HL-60 (cell line): ENCODE measurements around the gene HCN2.

Source experiments
- DNase-seq, 2 experiments: peaks; one replicate each; pipeline ENCODE4 v3.0.0-alpha.2; 2010 to 2020; ENCODE audit warnings: low read depth in 1 of 2, low spot score in 1 of 2
- H3K27ac ChIP-seq: fragments of 250-450 bp; sonication (Bioruptor Pico); replicated peaks from 2 replicates; pipeline ENCODE4 v1.5.1; 2020; ENCODE audit warnings: mild to moderate bottlenecking, moderate library complexity
- H3K27me3 ChIP-seq: fragments of 250-450 bp; sonication (Bioruptor Pico); 2 replicates; pipeline ENCODE4 v1.5.1; 2021; ENCODE audit warnings: mild to moderate bottlenecking, moderate library complexity; ENCODE audit not compliant: insufficient read depth, poor library complexity, severe bottlenecking
- H3K4me3 ChIP-seq: replicated peaks from 2 replicates; pipeline ENCODE4 v1.5.1; 2011; ENCODE audit warnings: mild to moderate bottlenecking, control low read depth, low read length; ENCODE audit not compliant: insufficient read depth
- GABPA ChIP-seq: IDR thresholded peaks from 2 replicates; pipeline ENCODE4 v1.6.1; 2012; ENCODE audit warnings: low read depth
- POLR2AphosphoS5 ChIP-seq: IDR thresholded peaks from 2 replicates; pipeline ENCODE4 v1.6.1; 2012; ENCODE audit warnings: low read depth
- SPI1 ChIP-seq: IDR thresholded peaks from 2 replicates; pipeline ENCODE4 v1.6.1; 2012; ENCODE audit warnings: low read depth, mild to moderate bottlenecking, borderline replicate concordance
- TF ChIP-seq, protein P1 (sequence below): IDR thresholded peaks from 2 replicates; pipeline ENCODE4 v1.6.1; 2012; ENCODE audit warnings: low read depth; ENCODE audit not compliant: insufficient replicate concordance
- TF ChIP-seq, protein P2 (sequence below): IDR thresholded peaks from one replicate; pipeline ENCODE4 v1.5.1; 2011; ENCODE audit warnings: low read length, control low read depth, inconsistent platforms; ENCODE audit not compliant: insufficient read depth

Gene HCN2

DNA sequence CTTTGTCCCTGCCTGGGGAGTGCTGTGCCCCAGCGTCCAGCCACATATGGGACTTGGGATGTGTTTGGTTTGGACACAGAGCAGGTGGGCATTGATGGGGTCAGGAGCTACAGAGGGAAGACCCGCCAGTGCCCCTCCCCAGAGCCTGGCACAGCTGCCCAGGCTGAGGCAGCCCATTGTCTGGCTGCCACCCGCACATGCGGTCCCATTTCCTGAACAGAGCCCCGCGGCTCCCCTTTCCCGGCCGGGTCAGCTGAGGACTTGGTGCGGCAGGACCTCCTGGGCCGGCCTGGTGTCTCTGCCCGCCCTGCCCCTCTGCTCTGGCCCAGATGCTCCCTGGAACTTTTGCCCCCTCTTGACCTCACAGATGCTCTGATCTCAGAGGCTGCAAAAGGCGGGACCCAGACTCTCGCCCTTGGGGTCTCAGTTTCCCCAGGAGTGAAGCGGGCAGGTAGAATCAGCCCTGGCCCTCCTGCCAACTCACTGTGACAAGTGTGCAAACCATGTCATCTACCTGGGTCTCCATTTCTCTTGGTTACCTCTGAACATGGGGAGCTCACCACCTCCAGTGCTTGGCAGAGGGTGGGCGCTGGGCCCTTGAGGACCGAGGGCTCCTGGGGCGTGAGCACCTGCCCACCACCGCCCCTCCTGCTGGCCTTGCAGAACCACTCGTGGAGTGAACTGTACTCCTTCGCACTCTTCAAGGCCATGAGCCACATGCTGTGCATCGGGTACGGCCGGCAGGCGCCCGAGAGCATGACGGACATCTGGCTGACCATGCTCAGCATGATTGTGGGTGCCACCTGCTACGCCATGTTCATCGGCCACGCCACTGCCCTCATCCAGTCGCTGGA lies 17.8 kb downstream of the HCN2 start:
- H3K4me3 ChIP-seq: no peak overlapping the region
- H3K27me3 ChIP-seq: no peaks in the 10 kb centered on the region
- no peak for DNase-seq
- H3K27ac ChIP-seq: no peak overlapping the region
- TF ChIP-seq SPI1 (no peak), GABPA (no peak), POLR2AphosphoS5 (no peak)
- TF ChIP-seq, protein P1, sequence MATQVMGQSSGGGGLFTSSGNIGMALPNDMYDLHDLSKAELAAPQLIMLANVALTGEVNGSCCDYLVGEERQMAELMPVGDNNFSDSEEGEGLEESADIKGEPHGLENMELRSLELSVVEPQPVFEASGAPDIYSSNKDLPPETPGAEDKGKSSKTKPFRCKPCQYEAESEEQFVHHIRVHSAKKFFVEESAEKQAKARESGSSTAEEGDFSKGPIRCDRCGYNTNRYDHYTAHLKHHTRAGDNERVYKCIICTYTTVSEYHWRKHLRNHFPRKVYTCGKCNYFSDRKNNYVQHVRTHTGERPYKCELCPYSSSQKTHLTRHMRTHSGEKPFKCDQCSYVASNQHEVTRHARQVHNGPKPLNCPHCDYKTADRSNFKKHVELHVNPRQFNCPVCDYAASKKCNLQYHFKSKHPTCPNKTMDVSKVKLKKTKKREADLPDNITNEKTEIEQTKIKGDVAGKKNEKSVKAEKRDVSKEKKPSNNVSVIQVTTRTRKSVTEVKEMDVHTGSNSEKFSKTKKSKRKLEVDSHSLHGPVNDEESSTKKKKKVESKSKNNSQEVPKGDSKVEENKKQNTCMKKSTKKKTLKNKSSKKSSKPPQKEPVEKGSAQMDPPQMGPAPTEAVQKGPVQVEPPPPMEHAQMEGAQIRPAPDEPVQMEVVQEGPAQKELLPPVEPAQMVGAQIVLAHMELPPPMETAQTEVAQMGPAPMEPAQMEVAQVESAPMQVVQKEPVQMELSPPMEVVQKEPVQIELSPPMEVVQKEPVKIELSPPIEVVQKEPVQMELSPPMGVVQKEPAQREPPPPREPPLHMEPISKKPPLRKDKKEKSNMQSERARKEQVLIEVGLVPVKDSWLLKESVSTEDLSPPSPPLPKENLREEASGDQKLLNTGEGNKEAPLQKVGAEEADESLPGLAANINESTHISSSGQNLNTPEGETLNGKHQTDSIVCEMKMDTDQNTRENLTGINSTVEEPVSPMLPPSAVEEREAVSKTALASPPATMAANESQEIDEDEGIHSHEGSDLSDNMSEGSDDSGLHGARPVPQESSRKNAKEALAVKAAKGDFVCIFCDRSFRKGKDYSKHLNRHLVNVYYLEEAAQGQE: no peak
- TF ChIP-seq, protein P2, sequence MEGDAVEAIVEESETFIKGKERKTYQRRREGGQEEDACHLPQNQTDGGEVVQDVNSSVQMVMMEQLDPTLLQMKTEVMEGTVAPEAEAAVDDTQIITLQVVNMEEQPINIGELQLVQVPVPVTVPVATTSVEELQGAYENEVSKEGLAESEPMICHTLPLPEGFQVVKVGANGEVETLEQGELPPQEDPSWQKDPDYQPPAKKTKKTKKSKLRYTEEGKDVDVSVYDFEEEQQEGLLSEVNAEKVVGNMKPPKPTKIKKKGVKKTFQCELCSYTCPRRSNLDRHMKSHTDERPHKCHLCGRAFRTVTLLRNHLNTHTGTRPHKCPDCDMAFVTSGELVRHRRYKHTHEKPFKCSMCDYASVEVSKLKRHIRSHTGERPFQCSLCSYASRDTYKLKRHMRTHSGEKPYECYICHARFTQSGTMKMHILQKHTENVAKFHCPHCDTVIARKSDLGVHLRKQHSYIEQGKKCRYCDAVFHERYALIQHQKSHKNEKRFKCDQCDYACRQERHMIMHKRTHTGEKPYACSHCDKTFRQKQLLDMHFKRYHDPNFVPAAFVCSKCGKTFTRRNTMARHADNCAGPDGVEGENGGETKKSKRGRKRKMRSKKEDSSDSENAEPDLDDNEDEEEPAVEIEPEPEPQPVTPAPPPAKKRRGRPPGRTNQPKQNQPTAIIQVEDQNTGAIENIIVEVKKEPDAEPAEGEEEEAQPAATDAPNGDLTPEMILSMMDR: no peak

DNA sequence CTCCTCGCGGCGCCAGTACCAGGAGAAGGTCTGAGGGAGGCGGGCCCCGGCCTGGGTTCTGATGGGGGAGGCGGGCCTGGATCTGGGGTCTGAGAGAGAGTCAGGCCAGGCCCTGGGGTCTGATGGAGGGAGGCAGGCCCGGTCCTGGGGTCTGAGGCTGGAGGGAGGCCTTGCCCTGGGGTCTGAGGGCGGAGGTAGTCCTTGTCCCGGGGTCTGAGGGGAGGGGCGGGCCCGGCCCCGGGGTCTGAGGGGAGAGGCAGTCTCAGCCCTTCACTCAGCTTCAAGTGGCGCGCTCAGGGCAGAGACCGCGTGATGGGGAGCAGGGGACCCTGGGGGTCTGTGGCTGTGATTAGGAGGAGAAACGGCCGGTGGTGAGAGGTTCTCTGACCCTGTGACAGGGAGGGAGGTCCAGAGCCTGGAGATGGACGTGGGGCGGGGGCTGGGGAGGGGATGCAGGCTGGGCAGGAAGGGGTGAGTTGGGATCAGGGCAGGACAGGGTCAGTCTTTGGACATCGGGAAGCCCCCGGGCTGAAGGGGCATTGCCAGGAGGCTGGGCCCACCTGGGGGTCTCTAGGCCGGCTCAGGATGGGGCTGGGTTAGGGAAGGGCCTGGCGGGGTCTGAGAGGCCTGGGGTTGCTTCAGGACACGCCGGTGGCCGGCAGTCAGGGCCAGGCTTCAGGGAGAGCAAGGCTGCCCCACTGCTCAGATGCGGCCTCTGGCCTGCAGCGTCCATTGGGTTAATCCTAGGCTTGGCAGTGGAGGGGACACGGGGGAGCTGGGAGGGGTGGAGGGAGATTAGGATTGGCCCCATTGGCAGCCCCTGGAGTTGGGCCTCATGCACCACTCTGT lies 18.7 kb downstream of the HCN2 start:
- Histone ChIP-seq H3K27ac (peak overlapping the region; percentile 59), H3K4me3 (no peak overlapping the region)

DNA sequence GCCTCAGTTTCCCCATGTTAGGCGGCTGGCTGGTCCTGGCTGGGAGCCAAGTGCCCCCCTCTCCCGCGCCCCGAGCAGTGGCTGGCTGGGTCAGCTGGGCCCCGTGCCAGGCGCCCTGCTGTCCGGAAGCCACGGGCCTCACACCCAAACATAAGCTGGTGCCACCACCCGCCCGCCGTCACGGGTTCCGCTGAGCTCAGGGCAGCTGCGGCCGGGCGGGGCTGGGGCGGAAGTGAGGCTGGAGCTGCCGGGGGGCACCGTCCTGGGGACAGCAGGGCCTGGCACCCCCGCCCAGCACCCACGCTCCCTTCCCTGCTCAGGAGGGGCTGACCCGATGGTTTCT lies 19.3 kb downstream of the HCN2 start:
- peak in 1 of 2 experiments; percentile 75 for DNase-seq
- peak overlapping the region; percentile 59 for H3K27ac ChIP-seq
- peak; percentile 37; the same call in 1 of the 2 replicates for TF ChIP-seq POLR2AphosphoS5
- TF ChIP-seq GABPA: peak; percentile 62
- TF ChIP-seq, protein P1: no peak
- peak; percentile 63; the same call in 1 of the 2 replicates for TF ChIP-seq SPI1
- TF ChIP-seq, protein P2: no peak
- H3K27me3 ChIP-seq: no peaks in the 10 kb centered on the region
- H3K4me3 ChIP-seq: no peak overlapping the region

More for the DNA sequence above, 18.7 kb downstream of the HCN2 start:
- H3K27me3 ChIP-seq: no peaks in the 10 kb centered on the region
- no peak for DNase-seq
- TF ChIP-seq, protein P1: no peak
- TF ChIP-seq POLR2AphosphoS5: no peak
- TF ChIP-seq SPI1: no peak
- TF ChIP-seq, protein P2: no peak
- TF ChIP-seq GABPA: no peak
